HG03571 (cell line): Measurements from ENCODE around the gene PLET1.
"Not testable (repeated sequence)": the region's sequence is repeated elsewhere in the genome, so short reads cannot be mapped to it uniquely, and the experiment has no call there.

Source experiments
- ATAC-seq: cut with Tn5 transposase; IDR thresholded peaks from one replicate; pipeline ENCODE4 v1.9.1; 2021; ENCODE audit not compliant: unreplicated experiment

The PLET1 gene

GRCh38 chr11:112213753-112214152 lies 46.9 kb downstream of the PLET1 start:
- no peak for ATAC-seq

- ATAC-seq: no peak
These were observed 48.0 kb downstream of the PLET1 start for GRCh38 chr11:112212710-112213109.

- ATAC-seq: no peak
These were observed 48.4 kb downstream of the PLET1 start for GRCh38 chr11:112212290-112212689.

- no peak for ATAC-seq
These were observed 49.1 kb downstream of the PLET1 start for GRCh38 chr11:112211536-112211935.

GRCh38 chr11:112210890-112211289 lies 49.8 kb downstream of the PLET1 start:
- ATAC-seq: no peak

GRCh38 chr11:112206071-112206470 lies 54.6 kb downstream of the PLET1 start:
- ATAC-seq: no peak

- ATAC-seq: no peak
These were observed 60.4 kb downstream of the PLET1 start for GRCh38 chr11:112200252-112200651.

GRCh38 chr11:112199101-112199500 lies 61.6 kb downstream of the PLET1 start:
- ATAC-seq: not testable (repeated sequence)
